ENCODE data around the gene IL12A.

Gene IL12A

DNA sequence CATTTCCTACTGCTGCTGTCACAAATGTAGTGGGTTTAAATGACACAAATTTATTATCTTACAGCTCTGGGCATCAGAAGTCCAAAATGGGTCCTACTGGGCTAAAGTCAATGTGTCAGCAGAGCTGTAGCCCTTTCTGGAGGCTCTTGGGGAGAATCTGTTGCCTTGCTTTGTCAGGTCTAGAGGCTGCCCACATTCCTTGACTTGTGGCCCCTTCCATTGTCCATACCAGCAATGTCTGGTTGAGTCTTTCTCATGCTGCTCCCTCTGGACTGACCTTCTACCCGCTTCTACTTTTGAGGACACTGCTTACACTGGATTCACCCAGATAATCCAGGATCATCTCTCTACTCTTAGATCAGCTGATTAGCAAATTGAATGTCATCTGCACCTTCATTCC lies 3.0 kb downstream of the IL12A start:
- DNase-seq, result no peak

DNA sequence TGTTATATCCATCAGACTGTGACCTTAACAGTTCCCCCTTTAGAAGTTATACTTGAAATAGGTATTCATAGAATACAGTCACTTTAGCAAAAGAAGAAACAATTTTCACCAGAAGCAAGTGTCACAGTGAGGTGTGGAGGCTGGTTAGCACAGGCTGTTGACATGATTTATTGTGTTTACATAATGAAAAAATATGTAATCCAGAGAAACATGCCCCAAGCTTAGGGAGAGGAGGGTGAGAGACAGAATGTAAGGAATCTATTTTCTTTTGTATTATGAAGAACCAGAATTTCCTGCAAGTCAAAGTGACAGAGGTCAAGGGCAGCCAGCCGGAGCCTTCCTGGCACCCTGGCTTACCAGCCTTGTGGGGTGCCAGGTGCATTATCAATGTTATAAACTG lies 4.0 kb downstream of the IL12A start:
- no peak for DNase-seq

DNA sequence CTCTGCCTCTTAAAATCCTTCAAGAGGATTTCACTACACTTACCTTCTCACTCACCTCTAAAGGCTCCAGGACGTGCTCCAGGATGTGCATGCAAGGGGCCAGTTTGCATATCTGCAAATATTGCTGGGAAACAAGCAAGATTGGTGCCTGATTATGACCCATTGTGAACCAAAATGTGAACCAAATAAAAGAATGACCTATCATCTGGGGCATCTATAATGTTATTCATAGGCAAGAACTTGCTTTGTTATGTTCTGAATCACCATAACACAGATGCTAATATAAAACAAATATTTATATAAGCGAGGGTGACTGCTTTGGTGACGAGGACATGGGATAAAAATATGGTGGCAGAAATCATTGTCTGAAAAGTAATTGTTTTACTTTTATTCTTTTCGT lies 5.5 kb downstream of the IL12A start:
- DNase-seq, result no peak

DNA sequence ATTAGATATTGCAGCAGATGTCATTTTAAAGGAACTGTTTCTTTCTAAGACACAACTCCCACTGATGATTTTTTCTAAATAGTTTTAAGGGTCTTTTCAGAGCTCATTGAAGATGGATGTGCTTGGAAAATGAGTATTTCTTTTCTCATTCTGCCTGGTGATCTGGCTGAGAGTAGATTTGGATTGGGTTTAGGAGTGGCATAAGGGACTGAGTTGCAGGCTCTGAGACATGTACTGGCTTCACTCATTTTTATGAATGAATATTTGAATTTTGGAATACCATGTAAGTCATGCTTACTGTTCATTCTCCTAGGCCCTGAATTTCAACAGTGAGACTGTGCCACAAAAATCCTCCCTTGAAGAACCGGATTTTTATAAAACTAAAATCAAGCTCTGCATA lies 6.5 kb downstream of the IL12A start:
- no peak for DNase-seq

DNA sequence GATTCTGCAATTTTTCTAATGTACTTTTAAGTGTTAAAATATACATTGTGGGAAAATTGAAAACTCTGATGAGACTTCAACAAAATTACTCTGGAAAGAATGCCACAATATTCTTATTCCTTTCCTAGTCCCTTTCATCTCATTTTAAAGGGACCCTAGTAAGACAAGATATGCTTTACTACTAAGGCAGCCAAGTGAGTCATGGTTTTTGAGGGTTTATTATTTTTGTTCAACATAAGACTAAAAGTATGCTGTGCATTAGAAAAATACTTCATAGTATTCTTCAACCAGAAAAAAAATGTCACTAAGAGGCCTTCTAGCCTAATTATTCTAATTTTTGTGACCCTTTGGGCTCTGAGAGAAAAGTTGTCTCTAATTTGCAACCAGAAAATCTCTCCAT lies 7.4 kb downstream of the IL12A start:
- DNase-seq, result no peak

DNA sequence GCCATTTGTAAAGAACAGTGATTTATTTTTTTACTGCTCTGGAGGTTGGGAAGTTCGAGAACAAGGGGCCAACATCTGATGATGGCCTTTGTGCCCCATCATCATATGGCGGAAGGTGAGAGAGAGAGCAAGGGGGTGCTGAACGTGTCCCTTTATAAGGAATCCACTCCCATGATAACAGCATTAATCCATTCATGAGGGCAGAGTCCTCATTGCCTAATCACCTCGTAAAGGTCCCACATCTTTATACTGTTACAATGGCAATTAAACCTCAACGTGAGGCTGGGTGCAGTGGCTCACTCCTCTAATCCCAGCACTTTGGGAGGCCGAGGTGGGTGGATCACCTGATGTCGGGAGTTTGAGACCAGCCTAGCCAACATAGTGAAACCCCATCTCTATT lies 8.3 kb downstream of the IL12A start:
- DNase-seq, result no peak

DNA sequence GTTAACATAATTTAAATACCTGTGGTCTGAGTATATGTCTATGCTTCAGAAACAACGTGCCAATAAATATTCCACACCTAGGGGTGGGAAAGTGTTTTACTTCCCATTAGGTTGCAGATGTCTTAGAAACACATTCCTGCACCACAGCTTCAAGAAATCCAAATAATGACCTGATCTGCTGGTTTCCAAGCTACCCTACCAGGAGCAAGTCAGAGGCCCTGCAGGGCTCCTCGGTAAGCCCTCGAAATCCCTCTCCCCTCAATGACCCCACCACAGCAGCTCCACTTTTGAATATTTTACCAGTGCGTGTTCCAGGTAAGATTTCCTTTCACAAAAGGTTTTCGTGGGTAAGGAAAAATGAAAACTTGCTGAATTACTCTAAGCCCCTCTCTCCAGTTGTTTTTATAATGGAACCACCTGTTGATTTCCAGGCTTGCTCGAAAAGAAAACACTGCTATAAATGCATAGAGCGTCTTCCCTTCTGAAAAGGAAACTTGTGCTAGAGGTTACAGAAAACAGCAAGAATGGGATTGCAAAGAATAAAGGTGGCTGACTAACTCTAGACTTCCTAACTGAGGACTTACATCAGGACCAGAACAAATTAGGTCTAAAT lies 12.6 kb downstream of the IL12A start:
- no peak for DNase-seq

DNA sequence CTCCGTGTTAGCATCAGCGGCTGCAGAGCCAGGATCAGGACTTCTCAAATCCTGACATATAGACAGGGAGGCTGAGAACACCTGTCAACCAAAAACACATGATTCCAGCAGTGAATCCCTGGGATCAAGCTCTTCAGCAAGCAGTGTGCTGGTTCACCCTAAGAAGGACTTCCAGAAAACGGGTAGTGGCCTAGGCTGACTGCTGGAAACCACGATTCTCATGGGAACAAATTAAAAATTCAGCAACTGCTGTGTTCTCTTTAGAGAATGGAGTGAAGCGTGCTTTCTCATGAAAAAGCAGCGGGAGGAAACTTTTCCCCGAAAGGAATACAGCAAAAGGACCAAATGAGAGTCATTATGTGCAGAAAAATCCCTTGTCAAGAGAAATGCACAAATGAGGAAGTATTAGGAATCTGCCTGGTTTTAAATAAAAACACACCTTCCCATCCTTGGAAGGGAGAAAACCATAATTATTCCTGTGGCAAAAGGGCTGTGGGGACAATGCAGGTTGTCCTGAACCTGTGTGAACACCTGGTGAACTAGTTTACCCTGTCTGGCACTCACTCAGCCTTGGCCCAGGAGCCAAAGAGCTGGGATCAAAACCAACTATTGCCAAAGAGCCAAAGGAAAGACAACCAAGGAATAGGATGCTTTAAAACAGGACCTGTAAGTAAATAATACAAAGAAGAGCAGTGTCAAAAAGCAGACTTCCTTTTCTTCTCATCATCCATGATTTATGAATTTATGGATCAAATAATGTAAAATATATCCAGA lies 13.4 kb downstream of the IL12A start:
- DNase-seq, result no peak

DNA sequence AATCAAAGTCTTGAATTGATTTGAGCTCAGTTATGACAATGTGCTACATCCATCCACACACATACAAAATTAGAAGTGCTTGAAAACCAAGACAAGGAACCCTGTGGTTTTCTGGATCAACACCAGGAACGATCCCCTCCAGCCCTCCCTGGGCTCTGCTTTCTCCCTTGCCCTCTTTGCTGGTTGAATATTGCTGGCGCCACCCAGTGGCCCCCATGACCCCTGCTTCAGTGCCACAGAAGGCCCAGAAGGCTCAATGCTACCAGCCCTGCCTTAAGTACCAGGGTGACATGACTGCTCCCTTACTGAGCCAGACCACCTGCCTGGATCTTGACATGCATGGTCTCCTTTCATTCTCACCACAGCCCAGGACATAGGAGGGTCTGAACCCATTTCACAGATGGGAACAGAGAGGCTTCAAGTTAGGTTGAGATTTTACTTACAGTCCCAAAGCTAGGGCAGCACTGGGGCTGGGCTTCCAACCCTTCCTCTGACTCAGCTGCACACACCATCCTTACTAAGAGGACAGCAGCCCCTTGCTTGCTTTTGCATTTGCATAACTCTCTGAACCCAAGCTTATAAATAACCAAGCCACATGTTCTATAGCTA lies 15.0 kb downstream of the IL12A start:
- DNase-seq, result no peak

DNA sequence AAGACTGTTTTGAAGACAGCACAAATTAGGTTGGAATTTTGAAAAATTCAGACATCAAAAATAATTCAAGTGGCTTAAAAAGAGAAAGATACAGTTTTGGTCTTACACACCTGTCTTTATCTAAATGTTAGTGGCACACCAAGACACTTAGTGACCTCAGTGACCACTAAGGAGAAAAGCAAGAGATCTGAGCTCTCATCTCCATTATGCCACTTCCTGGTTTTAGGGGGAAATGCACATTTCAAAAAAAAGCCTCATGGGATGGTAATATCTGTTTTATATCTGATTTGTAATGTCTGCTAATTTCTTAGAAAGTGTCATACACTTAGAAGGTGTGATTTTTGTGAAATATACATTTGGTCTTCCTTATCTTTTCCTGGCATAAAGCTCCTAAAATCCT lies 16.4 kb downstream of the IL12A start:
- no peak for DNase-seq

DNA sequence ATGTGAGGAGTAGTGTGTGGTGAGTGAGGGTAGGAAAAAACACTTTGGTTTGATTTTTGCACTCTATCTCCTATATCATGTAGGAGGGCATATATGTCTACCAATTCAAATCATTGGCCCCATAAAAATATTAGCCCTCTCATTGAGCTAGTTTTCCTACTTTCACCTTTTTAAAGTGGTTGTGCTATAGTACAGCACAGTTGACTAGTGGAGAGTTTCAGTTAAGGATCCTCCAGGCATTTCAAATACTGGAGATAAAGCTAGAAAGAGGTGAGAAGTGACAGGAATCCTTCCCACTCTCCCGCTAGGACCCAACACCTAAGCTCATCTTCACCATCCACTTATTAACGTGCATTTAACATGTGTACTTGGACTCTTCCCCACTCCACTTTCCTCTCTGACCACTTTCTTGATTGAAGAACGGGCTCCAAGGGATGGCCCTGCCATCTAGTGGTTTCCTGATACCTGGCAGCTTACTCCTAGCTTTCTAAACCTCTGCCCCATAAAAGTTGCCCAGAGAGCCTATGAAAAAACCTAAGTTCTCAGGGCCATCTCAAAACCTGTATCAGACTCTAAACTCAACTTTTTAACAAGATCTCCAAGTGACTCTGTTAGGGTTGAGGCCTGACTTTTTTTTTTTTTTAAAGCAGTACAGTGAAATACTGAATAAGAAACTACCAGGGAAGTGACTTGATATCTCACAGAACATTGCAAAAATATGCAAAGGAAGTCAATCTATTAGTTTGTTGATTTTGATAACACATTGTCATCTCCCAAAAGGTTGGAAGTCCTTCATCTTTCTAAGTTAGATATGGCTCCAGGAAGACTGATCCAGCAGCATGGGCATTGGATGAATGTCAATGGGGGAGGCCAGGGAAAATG lies 17.9 kb downstream of the IL12A start:
- peak; percentile 9 for DNase-seq

DNA sequence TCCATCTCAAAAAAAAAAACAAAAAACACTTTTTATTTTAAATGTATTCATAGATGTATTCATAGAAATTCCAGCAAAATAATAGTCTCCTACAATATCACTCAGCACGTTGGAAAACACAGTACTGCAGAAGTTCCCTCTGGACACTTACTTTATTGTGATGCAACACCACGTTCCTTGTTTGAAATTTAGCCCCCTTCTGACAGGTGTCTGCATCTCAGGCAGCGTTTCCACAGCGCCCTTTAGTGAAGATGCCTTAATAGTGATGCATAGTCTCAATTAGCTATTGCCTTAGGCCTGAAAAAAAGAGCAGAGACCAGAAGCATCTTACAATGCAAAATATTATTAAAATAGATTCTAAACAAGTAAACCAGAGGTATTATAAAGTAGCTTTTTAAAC lies 20.3 kb downstream of the IL12A start:
- no peak for DNase-seq

DNA sequence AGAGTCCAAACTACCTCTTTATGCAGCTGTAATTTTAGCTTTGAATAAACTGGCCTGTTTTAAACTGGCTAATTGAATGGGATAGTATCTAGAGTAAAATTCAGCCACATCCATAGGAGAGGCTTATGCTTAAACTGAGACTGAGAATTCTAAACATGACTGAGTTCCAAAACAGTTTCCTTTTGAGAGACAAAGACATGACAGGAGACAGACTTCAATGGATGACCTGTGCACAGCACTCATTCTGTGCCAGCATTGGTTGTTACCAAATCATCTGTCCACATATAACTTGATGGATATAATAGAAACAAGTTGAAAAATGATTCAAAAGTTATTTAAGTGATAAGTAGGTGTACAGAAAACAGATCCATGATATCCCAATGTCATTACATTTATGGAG lies 20.9 kb downstream of the IL12A start:
- DNase-seq, result no peak

DNA sequence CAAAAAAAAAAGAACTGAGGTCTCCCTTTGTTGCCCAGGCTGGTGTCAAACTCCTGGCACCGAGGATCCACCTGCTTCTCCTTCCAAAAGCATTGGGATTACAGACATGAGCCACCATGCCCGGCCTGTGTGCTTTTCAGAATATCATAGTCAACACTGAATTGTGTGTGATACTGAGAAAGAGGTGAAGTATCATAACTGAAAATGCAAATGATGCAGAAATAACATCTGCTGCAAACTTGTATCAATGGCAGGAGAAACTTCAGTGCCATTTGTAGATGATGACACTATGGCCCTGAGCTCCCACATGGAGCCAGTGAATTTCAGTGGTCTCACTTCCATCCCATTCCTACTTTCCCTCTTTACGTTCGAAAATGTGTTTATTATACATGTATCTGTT lies 21.9 kb downstream of the IL12A start:
- no peak for DNase-seq

DNA sequence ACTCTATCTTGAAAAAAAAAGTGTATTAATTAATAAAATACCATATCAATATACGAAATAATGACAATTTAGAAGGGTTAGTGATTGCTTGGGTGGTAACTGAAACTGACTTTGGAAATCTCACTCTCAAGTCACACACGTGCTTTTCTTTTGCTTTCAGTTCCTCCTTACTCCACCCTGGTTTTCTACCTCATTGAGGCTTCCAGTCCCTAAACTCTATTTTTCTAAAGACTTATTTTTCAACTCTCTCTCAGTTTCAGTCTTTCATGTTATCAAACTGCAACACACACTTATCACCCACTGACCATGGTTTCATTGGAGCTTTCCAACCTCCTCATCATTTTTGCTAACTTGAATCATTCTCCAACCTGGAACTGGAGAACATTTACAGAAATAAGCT lies 23.5 kb downstream of the IL12A start:
- DNase-seq, result no peak

DNA sequence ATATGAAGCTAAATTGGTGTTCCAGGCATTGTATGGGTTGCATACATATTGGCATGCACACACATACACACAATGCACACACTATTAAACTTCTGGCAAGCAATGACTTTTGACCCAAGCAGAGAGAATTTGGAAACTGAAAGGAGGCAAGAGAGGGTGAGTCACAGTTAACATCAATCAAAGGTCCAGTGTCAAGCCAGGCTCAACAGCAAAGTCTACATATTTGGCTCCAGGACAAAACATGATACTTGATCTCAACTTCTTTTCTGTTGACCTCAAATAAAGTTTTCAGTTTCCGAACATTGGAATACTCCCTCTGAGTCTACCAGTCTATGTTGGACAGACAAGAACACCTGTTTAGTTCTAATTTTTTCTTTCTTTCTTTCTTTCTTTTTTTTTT lies 28.3 kb downstream of the IL12A start:
- DNase-seq, result no peak

DNA sequence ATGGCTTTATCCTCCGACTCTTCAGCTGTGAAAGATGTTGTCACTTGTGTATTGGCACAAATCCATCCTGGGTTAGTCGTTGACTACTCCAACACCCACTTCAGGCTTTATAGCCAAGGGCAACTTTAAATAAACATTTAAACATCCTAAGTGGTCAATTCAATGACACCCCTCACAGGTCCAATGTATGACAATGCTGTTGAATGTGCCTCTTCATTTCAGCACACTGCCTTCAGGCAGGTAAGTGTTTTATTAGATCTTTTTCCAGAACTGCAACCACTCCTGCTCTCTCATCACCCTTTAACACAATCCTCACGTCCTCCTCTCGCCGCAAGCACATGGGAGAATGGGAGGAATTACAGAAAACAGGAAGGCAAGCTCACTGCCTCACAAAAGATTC lies 30.3 kb downstream of the IL12A start:
- no peak for DNase-seq

DNA sequence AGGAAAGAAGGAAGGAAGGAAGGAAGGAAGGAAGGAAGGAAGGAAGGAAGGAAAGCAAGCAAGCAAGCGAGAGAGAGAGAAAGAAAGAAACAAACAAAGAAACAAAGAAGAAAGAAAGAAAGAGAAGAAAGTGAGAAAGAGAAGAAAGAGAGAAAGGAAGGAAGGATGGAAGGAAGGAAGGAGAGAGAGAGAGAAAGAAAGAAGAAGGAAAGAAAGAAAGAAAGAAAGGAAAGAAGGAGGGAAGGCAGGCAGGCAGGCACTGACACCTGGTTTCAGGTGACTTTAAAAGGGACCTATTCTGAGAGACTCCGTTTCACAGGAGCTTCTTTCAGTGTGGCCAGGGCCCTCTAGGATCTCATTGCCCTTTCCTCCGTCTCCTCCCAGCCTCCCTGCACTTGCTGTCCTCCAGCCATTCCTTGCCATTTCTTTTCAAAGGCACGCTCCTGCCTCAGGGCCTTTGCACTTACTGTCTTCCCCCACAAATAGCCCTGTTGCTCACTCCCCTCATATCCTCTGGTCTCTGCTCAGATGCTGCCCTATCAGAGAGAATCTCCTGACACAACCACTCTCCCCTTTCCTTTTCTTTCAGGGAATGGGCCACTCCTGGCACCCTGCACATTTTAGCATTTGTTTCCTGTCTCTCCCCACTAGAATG lies 31.5 kb downstream of the IL12A start:
- no peak for DNase-seq

DNA sequence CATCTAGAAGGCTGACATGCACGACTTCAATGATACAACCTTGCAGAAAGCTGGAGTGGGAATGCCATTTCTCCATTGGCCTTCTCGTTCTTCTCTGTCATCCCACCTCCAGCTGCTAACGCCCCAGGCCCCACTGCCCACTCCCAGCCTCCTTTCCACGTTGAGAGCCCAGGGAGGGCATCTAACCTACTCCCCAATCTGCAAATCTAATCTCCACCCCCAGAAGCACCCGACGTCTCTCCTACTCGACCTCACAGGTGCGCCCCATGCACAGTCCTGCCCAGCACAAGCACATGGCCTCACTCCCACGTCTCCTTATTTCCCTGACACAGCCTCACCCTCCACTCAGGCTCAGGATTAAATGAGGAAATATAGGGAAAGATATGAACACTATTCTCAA lies 33.4 kb downstream of the IL12A start:
- no peak for DNase-seq

DNA sequence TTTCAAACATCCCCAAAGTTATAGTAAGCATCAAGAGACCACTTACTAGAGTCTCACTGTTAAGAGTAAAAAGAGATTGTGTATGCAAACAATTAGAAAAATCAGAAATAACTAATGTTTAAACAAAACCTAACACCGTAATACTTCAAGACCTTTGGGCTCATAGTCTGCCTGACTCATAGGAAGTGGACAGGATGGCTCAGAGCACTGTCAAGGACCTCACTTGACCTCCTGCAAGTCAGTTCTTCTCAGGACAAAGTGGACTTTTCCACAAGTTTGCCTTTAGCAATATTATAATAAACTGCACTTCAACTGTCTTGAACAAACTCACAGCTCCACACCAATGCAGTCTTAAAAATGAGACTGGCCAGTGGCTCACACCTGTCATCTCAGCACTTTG lies 34.8 kb downstream of the IL12A start:
- DNase-seq, result no peak

DNA sequence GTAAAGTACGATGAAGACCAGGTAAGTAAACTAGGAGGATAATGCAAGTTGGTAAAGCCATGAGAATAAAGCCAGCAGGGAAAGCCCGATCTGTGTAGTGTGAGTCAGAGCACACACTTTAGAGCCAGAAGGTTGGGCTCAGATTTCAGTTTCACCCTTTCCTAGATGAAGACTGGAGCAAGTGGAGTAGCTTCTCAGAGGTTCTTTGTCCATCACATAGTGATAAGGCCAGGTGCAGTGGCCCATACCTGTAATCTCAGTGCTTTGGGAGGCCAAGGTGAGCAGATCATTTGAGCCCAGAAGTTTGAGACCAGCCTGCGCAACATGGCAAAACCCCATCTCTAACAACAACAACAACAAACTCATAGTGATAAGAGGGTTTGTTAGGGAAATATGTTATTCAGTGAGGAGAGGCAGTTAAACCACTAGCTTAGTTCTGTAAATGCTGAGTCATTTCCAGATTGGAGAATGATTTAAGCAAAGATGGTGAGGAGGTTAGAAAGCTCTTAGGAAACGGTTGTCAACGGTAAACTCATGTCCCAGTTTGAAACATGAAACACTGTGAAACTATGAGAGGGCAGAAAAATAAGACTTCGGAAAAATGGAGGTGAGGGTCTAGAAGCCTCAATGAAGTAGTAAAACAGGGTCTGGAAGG lies 39.0 kb downstream of the IL12A start:
- DNase-seq, result peak; percentile 44

DNA sequence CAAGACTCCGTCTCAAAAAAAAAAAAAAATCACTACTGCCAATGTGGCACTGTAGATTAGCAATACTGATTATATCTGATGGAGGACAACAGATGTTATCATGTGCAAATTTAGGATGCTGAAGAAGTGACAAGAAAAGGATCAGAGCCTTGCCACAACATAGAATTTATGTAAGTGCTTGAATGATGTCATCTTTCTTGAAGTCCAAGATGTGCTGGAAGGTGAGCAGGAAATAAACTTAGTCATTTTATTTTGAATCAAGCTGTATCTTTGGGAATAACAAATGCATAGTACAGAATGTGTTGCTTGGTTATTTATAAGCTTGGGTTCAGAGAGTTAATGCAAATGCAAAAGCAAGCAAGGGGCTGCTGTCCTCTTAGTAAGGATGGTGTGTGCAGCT lies 47.1 kb downstream of the IL12A start:
- no peak for DNase-seq
